Stimulated activated CD8-positive, alpha-beta memory T cell treated with anti-CD3 and anti-CD28 coated beads, Interleukin-2, amount 100 ng/mL, for 1 hour (primary cell): Measurements from ENCODE around the gene DHRS7.
"Not testable (repeated sequence)": the region's sequence is repeated elsewhere in the genome, so short reads cannot be mapped to it uniquely, and the experiment has no call there.

Source experiments
- DNase-seq, 2 donors: peaks; one replicate each; pipeline ENCODE4 v3.0.0-alpha.2; 2020; ENCODE audit warnings: low read depth in 2 of 2

Gene DHRS7

GRCh38 chr14:60134702-60135101 lies 30.5 kb downstream of the DHRS7 start:
- DNase-seq, result no peak

GRCh38 chr14:60133487-60133886 lies 31.7 kb downstream of the DHRS7 start:
- no peak for DNase-seq

GRCh38 chr14:60125918-60126317 lies 39.3 kb downstream of the DHRS7 start:
- no peak for DNase-seq

GRCh38 chr14:60116181-60116580 lies 49.0 kb downstream of the DHRS7 start:
- no peak for DNase-seq

GRCh38 chr14:60114881-60115280 lies 50.3 kb downstream of the DHRS7 start:
- DNase-seq, result no peak

GRCh38 chr14:60111732-60112131 lies 53.5 kb downstream of the DHRS7 start:
- DNase-seq, result no peak

GRCh38 chr14:60107477-60107876 lies 57.7 kb downstream of the DHRS7 start:
- DNase-seq, result no peak

GRCh38 chr14:60106339-60106738 lies 58.9 kb downstream of the DHRS7 start:
- DNase-seq, result no peak

- no peak for DNase-seq
Observed at GRCh38 chr14:60102389-60102788, 62.8 kb downstream of the DHRS7 start.

- DNase-seq, result no peak
Observed at GRCh38 chr14:60101786-60102185, 63.4 kb downstream of the DHRS7 start.

GRCh38 chr14:60099855-60100254 lies 65.3 kb downstream of the DHRS7 start:
- not testable (repeated sequence) for DNase-seq

GRCh38 chr14:60097974-60098373 lies 67.2 kb downstream of the DHRS7 start:
- no peak for DNase-seq

- no peak for DNase-seq
Observed at GRCh38 chr14:60095781-60096450, 69.3 kb downstream of the DHRS7 start.

- DNase-seq, result no peak
Observed at GRCh38 chr14:60095231-60095630, 70.0 kb downstream of the DHRS7 start.

- no peak for DNase-seq
Observed at GRCh38 chr14:60094306-60094897, 70.8 kb downstream of the DHRS7 start.
